Tibial nerve (tissue), 4 donors: ENCODE measurements around the gene RASAL2.

Experiments
- CTCF ChIP-seq, 5 experiments: fragments of 200-600 bp in 3 of 5; fragments of 450-650 bp in 2 of 5; sonication (generic) in 3 of 5; IDR thresholded peaks; one replicate each; pipeline ENCODE4 v1.5.1; 2016 to 2019; ENCODE audit warnings: antibody characterized with exemption in 5 of 5, mild to moderate bottlenecking in 3 of 5, moderate library complexity in 2 of 5
- EP300 ChIP-seq, 2 donors: sonication (generic); formaldehyde crosslinking; IDR thresholded peaks; one replicate each; pipeline ENCODE4 v1.6.1; 2017; ENCODE audit warnings: antibody characterized with exemption in 2 of 2, mild to moderate bottlenecking in 1 of 2
- POLR2A ChIP-seq, 2 donors: fragments of 450-650 bp; IDR thresholded peaks; one replicate each; pipeline ENCODE4 v1.6.1; 2017; ENCODE audit warnings: antibody characterized with exemption in 2 of 2, mild to moderate bottlenecking in 2 of 2, moderate library complexity in 2 of 2

- no peak for TF ChIP-seq POLR2A (IDR thresholded peaks at IDR 0.05)
- peak; percentile 74 to 84 (median 81) for TF ChIP-seq CTCF (IDR thresholded peaks at IDR 0.05)
- no peak for TF ChIP-seq EP300 (IDR thresholded peaks at IDR 0.05)
These were observed 407.9 kb downstream of the RASAL2 start for GRCh38 chr1:178501705-178502329.
